GM21737 (cell line): ENCODE results near the gene PRRC2B.
"Not testable (repeated sequence)": the region's sequence is repeated elsewhere in the genome, so short reads cannot be mapped to it uniquely, and the experiment has no call there.

ENCODE experiments used
- ATAC-seq: cut with Tn5 transposase; IDR thresholded peaks from one replicate; pipeline ENCODE4 v1.9.1; 2021; ENCODE audit warnings: mild to moderate bottlenecking, moderate library complexity; ENCODE audit not compliant: unreplicated experiment

PRRC2B gene

DNA sequence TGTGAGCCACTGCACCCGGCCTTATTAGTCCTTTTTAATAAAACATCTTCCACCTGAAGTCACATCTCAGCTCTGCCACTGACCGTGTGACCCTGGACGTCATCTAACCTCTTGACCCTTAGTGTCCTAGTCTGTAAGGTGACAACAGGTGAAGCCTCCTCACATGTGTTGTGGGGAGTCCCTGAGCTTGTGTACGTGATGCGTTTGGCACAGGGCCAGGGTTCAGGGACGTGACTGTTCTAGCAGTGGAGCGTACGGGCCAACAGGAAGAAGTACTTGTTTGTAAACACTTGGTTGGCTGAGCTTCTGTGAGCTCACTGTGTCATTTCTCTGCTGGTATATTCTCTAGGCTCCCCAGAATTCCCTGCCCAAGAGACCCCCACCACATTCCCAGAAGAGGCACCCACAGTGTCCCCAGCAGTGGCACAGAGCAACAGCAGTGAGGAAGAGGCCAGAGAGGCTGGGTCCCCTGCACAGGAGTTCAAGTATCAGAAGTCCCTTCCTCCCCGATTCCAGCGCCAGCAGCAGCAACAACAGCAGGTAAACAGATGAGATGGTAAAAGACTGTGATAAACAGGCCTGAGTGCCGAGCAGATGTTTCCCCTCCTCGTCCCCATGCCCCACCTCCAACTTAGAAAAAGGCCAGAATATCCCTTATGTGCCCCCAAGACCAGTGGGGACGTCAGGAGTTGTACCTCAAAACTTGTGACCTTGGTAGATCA, 73.5 kb downstream of the PRRC2B start:
- no peak for ATAC-seq

DNA sequence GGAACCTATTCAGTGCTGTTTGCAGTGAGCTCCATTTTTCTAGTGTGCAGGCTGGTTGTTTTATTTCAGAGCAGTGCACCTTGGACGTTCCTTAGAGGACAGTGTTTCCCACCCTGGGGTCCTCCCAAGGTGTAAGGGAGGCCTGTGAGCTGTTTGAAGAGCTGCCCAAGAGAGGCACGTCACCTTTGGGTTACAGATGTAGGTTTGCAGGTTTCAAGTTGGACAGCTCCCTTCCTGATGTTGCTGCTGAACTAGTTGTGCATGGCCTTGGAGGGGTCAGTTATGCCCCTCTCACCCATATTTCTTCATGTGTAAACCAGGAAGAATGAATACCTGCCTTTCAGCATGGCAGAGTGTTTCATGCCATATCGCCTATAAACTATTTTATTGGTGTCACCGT, 74.1 kb downstream of the PRRC2B start:
- no peak for ATAC-seq

DNA sequence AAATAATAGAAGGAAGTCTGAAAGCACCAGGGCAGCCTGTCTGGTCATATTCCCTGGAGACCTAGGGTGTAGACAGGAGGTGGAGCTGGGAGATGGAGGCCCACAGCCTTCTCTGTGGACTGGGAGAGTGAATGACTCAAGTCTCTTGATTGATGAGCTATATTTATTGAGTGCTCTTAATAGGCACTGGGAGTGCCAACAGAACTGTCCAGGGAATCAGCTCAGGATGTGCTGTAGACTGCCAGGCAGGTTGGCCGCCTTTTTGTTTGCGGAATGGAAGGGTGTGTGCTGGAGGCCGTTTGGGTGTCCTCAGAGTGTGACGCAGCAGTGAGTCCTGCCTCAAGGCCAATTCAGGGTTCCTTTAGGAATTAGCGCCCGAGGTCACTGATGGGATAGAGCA, 75.5 kb downstream of the PRRC2B start:
- ATAC-seq, result no peak

DNA sequence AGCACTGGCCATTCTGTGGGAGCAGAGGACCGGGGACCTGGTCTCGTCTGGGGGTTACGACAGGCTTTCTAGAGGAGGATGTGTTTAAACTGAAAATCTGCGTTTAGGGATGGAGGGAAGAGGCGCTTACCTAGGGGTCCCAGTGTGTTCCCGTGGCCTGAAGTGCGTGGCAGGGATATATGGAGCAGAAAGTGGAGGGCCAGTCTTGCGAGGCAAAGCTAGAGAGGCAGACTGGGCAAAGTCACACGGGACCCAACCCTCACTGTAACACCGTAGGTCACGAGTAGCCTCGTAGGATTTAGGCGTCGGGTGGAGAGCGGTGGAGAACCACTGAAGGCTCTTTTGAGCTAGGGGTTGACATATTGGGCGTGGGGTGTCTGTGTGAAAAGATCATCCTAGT, 76.1 kb downstream of the PRRC2B start:
- no peak for ATAC-seq

DNA sequence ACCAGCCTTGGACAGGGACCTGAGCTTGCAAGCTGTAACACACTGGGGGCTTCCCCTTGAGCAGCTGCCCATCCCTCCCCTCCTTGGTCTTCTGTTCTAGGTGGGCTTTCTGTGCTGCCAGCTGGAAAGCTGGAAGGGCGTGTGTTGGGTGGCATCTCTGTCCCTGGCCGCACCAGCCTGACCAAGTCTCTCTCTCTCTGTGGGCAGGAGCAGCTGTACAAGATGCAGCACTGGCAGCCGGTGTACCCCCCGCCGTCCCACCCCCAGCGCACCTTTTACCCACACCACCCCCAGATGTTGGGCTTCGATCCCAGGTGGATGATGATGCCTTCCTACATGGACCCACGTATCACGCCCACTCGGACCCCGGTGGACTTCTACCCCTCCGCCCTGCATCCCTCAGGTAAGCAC, 76.7 kb downstream of the PRRC2B start:
- no peak for ATAC-seq

DNA sequence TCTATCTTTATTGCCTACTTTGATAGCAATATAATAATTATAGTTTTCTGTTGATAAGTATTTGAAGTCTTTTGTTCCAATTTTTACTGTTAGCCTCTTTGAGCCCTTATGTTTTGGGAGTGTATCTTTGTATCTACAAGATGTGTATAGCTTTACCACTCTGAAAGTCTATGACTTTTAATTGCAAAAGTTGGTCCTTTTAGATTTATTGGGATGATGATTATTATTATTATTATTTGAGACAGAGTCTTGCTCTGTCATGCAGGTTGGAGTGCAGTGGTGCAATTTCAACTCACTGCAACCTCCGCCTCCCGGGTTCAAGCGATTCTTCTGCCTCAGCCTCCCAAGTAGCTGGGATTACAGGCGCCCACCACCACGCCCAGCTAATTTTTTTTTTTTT, 78.2 kb downstream of the PRRC2B start:
- not testable (repeated sequence) for ATAC-seq

DNA sequence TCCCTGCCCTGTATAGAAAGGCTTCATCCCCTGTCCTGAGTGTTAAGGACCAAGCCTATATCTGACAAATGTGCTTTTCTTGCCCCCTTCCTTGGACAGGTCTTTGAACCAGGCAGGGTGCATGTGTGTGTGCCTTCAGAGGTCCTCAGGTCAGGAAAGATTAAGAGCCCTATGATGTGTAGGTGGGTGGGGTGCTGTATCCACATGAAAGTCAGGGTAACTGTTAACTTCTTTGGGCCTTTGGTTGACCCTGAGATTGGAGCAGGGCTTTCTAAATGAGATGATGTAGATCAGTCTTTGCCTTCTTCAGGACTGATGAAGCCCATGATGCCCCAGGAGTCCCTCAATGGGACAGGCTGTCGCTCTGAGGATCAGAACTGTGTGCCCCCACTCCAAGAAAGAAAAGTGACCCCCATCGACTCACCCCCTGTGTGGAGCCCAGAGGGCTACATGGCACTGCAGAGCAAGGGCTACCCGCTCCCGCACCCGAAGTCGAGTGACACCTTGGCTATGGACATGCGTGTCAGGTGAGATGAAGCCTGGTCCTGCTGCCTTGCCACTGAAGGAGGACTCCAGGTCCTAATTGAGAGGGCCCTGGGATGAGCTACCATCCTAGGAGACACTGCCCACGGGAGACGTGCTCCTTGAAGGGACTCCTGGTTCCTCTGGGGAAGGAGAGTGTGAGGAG, 79.5 kb downstream of the PRRC2B start:
- ATAC-seq, result no peak

DNA sequence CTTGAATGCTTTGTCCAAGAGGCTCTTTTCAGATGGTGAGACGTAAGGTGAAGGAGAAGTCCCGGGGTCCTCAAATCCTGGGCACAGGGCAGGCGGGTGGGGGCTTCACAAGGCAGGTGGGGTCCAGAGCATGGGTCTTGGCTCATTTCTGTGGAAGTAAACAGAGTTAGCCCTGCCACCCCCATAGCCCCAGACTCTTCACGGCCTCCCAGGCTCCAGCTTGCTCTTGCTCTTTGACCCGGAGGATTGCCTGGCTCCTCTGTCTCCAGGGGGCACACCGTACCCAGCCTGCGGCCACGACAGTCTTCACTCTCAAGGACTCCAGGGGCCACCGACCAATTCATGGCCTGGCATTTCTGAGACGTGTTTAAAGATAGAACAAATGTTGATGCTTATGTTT, 80.0 kb downstream of the PRRC2B start:
- no peak for ATAC-seq

DNA sequence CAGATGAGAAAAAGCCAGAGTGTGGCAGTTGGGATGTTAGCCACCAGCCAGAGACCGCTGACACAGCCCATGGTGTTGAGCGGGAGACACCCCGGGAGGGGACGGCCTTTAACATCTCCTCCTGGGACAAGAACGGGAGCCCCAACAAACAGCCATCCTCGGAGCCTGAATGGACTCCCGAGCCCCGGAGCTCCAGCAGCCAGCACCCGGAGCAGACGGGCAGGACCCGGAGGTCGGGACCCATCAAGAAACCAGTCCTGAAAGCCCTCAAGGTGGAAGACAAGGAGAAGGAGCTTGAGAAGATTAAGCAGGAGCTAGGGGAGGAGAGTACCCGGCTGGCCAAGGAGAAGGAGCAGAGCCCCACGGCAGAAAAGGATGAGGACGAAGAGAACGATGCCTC, 80.8 kb downstream of the PRRC2B start:
- no peak for ATAC-seq

DNA sequence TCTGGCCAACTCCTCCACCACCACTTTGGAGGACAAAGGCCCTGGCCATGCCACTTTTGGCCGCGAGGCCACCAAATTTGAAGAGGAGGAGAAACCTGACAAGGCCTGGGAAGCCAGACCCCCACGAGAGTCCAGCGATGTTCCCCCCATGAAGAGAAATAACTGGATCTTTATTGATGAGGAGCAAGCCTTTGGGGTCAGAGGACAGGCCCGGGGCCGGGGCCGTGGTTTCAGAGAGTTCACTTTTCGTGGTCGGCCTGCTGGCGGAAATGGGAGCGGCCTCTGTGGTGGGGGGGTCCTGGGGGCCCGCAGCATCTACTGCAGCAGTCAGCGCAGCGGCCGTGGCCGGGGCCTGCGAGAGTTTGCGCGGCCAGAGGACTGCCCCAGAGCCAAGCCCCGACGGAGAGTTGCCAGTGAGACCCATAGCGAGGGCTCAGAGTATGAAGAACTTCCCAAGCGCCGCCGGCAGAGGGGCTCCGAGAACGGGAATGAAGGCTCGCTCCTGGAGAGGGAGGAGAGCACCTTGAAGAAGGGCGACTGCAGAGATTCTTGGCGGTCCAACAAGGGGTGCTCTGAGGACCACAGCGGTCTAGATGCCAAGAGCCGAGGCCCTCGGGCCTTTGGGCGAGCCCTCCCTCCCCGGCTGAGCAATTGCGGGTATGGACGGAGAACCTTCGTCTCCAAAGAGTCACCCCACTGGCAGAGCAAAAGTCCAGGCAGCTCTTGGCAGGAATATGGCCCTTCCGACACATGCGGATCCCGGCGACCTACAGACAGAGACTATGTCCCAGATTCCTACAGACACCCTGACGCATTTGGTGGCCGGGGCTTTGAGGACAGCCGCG, 81.4 kb downstream of the PRRC2B start:
- ATAC-seq, result no peak

DNA sequence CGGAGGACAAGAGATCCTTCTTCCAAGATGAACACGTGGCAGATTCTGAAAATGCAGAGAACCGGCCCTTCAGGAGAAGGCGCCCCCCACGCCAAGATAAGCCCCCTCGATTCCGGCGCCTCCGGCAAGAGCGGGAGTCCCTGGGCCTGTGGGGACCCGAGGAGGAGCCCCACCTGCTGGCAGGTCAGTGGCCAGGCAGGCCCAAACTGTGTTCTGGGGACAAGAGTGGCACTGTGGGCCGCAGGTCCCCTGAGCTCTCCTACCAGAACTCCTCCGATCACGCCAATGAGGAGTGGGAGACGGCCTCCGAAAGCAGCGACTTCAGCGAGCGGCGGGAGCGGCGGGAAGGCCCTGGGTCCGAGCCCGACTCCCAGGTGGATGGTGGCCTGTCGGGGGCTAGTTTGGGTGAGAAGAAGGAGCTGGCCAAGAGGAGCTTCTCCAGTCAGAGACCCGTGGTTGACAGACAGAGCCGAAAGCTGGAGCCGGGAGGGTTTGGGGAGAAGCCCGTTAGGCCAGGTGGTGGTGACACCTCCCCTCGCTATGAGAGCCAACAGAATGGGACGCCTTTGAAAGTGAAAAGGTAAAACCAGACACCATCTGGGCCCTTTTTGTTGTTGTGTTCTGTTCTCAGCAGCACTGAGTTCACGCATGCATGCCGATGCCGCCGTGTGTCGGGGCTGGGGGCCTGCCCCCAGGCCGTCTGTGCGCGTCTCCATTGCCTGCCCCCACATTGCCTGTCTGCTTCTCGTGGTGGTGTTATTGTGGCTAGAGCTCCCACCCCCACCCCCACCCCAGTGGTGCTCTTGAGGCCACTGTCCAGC, 82.3 kb downstream of the PRRC2B start:
- no peak for ATAC-seq

DNA sequence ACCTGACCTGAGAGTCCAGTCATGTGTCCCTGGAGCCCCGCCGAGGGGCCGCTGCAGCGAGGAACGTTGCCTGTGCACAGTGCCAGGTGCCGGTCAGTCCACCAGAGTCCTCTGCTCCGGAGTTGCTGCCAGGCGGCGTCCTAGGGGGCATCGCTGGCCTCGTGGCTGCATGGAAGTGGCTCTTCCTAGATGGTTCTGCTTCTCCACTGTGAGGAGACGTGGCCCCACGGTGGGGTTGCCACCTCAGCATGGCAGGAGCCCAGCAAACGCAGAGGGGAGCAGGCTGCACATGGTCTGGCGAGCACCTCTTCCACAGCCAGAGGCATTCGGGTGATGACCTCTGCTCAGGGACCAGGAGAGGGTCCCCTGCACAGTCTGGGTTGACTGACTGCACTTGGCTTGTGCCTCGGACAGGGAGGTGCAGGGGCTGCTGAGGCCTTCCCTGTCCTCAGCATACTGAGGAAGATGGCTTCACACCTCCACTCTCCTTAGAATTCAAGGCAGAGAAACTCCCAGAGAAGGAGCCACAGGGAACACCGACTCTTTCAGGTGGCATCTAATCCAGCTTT, 83.0 kb downstream of the PRRC2B start:
- no peak for ATAC-seq

DNA sequence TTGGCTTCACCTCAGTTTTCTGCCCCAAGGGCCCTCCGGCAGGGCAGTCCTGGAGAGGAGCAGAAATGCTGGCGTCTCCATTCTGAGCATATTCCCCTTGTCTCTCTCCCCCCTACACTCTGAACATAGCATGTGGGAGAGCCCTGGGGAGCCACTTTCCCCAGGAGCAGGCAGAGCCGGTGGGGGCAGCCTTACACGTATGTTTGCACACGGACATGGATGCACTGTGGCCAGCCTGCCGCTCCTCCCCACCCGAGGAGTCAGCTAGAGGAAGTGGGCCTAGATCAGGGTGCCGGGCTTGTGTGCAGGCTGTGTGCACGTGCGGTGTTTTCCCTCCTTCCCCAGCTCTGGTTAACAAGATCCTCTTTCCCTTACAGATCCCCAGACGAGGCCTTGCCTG, 83.5 kb downstream of the PRRC2B start:
- ATAC-seq, result no peak

DNA sequence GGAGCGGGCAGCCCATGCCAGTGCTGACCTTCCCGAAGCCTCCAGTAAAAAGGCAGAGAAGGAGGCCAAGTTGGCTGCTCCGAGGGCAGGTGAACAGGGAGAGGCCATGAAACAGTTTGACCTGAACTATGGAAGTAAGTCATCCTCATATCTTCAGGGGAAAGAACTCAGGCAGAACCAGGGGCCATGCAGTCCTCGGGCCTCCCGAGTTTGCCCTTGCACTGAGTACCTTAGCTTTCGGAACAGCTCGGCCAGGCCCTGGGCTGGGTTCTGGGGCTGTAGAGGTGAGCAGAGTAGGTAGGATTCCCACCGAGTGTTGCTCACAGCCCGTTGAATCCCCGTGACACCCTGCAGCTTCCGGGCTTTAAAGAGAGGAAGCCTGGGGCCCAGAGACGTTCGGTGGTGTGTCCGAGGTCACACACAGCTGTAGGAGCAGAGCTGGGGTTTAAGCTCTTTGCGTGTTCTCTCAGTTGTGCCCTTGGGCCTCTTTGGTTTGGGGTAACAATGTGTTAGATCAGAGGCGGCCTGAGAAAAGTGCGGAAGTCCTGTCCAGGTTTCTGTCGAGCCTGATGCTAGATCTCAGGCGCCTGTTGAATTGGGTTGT, 84.0 kb downstream of the PRRC2B start:
- ATAC-seq, result no peak

DNA sequence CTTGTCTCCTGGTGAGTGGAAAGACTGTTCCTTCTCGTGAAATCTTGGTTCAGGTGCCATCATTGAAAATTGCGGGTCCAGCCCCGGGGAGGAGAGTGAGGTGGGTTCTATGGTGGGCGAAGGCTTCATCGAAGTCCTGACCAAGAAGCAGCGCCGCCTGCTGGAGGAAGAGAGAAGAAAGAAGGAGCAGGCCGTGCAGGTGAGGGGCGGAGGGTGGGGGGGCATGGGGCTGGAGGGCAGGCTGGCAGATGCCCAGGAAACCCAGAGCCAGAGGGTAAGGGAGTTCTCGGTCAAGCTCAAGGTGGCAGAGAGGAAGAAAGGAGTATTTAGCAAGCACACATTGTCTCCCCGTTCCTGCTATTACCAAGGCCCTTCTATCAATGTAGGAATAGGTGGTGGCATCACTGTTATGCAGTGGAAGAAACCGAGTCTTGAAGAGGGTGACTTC, 84.6 kb downstream of the PRRC2B start:
- ATAC-seq, result no peak

DNA sequence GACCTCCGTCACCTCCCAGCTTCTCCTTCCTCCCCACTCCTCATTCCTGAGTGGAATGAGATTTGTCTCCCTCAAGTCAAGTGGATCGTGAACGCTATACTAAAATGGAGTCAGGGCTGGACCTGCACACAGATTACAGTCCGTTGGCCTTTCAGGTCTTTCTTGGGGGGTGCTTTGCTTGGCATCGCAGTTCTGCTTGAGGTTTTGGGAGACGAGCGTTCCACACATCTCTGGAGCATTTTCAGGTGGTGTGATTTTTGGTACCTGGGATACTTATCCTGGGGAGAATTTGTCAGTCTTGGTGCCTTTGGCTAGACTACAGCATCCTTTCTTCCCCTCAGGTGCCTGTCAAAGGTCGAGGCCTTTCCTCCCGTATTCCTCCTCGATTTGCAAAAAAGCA, 85.0 kb downstream of the PRRC2B start:
- no peak for ATAC-seq

DNA sequence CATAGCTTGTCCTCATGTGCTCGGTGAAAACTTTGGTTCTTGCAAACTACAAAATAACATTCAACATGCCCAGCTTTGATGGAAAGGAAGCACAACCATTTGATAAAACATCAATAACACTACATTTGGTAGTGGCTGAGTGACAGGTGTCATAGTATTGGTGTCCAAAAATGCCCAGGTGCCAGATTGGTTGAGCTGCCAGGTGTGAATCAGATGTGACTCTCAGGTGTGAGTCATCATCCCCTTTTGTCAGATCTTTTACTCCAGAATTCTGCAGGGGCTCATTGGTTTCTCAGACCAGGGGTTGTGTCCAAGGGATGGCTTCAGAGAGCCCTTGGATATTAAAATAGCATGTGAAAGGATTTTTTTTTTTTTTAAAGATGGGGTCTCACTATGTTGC, 86.4 kb downstream of the PRRC2B start:
- no peak for ATAC-seq

DNA sequence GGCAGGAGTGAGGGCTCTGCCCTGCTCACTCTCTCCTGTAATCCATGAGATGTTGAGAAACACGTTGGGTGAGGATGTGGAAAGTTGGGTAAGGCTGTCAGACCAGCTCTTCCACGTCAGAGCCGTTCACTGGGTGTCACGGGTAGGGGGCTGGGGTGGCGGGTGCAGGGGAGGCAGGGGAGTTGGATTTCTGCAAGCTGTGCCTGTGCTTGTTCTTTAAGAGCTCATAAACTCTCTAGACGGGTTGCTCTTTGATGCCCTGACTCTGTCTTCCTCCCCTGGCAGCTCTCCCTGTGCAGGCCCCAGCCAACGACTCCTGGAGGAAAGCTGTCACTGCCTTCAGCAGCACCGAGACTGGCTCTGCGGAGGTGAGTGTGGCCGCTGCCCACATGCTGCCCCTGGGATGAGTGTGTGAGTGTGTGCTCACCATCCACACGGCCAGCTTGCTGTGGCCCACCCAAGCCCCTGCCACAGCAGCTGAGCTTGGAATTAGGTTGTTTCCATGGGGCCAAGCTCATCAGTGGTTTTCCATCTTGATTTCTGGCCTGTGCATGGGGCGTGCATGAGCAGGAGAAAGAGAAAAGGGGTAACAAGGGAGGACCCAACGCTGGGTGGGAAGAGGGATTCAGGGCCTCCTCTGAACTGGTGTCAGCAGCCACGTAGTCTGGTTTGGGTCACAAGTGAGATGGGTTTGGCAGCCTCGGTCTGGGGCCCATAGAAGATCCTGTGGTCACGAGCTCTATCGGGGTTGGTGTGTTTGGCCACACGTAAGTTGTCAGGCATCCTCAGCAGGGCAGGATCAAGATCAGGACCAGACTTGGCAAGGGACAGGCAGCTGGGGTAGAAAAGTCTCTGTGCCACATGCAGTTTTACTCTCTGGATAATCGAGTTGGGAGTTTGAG, 87.8 kb downstream of the PRRC2B start:
- no peak for ATAC-seq

DNA sequence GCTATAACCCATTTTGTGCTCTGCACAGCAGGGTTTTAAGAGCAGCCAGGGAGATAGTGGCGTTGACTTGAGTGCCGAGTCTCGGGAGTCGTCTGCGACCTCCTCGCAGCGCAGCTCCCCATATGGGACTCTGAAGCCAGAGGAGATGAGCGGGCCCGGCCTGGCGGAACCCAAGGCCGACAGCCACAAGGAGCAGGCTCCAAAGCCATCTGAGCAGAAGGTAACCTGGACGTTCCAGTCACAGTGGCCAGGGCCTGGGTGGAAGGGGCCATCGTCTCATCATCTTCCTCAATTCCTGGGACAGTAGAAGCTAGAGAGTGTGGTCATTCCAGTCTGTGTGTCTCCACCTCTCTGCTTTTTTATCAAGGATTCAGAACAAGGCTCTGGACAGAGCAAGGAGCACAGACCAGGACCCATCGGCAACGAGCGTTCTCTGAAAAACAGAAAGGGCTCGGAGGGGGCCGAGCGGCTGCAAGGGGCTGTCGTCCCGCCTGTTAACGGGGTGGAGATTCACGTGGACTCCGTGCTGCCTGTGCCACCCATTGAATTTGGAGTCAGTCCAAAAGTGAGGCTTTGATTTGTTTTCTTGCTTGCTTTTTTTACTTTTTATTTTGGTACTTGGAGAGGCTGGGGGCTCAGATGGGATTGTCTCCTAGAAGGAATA, 88.6 kb downstream of the PRRC2B start:
- no peak for ATAC-seq
